GM19467 (cell line): Measurements from ENCODE around the gene ALB.

Source experiments
- ATAC-seq: cut with Tn5 transposase; IDR thresholded peaks from one replicate; pipeline ENCODE4 v1.9.1; 2021; ENCODE audit warnings: mild to moderate bottlenecking, moderate library complexity; ENCODE audit not compliant: unreplicated experiment

The ALB gene

DNA sequence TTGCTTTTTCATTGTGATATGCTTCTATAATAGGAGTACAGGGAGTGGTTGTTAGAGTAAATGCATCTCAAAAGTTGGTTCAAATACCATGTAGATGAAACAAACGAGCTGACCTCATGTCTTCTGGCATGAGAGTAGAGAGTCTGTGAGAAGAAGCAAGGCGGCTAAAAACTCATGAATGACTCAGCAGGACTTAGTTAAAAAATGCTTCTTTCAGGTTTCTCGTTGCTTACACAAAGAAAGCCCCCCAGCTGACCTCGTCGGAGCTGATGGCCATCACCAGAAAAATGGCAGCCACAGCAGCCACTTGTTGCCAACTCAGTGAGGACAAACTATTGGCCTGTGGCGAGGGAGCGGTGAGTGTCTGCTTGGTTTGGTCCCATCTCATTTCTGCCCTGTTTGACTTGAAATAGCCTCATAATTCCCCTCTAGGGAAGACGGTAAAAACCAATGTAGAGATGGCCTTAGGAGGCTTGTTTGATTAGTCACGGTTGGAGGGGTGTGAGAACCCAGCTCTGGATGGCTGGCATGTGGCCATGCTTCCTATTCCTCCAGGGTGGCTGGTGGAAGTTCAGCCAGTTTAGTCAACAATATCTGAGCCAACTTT lies 46.4 kb downstream of the ALB start:
- no peak for ATAC-seq

DNA sequence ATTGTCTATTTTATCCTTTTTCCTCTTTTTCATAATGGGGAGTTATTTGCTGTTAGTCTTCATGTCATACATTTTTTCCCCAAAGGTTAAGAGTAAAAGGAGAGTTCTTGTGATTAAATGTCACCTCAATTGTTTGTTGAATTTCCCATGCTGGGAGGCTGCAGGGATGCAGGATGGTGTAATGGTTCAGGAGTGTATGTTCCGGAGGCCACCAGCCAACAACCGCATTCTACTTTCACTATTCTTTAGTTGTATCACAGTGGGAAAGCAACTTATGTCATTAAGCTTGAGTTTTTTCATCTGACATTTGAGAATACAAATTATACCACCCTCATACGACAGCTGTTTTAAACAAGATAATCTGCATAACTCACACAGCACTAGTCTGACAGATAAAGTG lies 47.3 kb downstream of the ALB start:
- no peak for ATAC-seq

DNA sequence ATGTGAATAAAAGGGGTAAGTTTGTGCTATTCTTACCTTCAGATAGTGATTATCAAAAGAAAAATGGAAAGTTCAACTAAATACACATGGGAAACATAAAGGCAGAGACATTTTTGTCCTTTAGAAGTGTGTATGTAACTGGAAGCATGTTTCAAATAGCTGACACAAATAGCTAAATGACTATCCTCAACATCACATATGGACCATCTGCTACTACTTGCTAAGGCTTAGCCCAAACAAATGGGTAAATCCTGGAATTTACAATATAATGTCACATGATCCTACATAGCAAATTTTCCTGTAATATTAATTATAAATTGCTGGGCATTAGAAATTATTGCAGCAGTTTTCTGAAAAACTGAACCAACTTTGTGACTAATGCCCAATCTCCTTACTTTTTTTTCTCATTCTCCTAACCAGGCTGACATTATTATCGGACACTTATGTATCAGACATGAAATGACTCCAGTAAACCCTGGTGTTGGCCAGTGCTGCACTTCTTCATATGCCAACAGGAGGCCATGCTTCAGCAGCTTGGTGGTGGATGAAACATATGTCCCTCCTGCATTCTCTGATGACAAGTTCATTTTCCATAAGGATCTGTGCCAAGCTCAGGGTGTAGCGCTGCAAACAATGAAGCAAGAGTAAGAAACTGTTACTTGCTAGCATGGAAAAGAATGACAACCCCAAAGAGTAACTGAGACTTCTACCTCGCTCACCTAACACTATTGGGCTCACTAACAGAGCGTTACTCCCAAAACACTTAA lies 48.1 kb downstream of the ALB start:
- no peak for ATAC-seq

DNA sequence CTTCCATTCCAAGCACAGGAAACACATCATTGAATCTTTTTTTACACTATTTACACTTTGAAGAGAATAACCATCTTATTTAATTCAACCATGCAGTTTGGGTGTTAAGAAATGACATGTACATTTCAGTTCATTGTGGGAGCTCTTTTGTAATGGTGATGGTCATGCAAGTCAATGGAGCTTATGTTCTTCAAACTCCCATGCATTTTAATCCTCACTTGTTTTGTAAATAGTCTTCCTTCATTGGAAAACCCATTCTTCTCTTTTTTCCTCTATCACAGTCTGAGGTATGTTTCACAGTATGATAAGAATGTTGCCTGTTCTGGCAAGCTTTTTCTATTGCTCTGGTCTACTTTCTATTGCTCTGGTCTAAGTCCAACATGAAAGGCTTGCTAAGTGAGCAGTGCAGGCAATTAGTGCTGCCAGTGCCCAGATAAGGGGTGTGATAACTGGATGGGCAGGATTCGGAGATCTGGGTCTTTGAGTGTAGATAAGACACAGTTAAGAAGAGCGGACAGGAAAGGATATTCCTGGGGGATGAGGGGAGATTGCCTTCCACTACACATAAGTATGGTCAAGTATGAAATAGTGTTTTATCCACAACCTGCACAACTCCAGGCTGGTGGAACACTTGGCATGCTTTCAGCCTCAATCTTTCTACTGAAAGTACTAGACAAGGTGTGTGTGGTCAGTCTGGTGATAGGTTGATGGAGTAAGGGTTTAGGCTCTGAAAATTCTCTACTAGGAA lies 49.0 kb downstream of the ALB start:
- ATAC-seq: no peak

DNA sequence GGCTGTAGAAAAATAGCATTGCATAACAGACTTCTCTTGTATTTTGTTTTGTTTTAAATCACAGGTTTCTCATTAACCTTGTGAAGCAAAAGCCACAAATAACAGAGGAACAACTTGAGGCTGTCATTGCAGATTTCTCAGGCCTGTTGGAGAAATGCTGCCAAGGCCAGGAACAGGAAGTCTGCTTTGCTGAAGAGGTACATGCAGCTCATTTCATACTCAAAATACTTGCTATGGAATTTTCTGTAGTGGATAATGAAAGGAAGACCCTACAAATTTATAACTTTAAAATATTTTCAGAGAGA lies 49.6 kb downstream of the ALB start:
- no peak for ATAC-seq

DNA sequence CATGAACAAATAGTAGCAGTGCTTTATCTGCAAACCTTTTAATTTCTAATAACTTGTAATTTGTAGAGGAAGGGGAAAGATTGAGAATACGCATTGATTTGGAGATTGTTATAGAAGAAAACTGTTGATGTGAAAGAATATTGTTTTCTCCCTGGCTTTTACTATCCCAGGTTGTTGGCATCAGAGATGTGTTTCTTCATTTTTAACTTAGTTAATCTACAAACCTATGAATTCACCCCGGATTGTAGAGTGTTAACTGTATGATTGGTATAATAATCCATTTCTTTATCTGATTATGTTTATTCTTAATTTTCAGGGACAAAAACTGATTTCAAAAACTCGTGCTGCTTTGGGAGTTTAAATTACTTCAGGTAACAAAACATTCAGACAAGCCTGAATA lies 50.8 kb downstream of the ALB start:
- no peak for ATAC-seq

DNA sequence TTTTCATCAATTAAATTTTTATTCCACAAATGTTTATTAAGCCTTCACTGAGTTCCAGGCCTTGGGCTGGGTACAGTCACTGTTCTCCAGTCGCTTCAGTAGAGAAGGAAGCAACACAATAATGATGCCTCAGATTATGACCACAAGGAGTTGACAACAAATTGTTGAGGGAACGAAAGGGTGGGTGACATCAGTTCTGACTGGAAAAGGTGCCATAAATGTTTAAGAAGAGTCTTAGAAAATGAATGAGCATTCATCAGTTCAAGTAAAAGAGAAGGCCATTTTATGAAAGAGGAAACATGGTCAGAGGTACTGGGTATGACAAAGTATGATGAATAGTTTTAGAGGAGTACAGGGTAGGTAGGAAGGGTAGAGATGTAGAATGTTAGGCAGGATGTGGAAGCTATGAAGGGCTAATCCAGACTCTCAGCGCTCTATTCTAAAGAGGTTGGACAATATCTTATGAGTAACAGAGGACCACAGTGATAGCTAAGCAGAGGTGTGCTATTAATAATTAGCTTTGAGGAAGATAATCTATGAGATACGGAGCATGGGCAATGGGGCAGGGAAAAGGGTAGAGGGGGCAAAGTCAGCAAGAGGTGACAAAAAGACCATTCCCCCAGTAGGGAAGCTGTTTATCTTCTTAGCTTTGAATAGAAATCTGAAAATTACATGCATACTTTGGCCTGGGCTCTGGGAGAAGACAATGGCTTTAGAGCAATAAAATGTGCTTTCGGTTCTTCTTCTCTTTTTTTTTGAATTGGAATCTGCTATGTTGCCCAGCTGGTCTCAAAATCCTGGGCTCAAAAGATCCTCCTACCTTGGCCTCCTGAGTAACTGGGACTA lies 52.3 kb downstream of the ALB start:
- no peak for ATAC-seq

DNA sequence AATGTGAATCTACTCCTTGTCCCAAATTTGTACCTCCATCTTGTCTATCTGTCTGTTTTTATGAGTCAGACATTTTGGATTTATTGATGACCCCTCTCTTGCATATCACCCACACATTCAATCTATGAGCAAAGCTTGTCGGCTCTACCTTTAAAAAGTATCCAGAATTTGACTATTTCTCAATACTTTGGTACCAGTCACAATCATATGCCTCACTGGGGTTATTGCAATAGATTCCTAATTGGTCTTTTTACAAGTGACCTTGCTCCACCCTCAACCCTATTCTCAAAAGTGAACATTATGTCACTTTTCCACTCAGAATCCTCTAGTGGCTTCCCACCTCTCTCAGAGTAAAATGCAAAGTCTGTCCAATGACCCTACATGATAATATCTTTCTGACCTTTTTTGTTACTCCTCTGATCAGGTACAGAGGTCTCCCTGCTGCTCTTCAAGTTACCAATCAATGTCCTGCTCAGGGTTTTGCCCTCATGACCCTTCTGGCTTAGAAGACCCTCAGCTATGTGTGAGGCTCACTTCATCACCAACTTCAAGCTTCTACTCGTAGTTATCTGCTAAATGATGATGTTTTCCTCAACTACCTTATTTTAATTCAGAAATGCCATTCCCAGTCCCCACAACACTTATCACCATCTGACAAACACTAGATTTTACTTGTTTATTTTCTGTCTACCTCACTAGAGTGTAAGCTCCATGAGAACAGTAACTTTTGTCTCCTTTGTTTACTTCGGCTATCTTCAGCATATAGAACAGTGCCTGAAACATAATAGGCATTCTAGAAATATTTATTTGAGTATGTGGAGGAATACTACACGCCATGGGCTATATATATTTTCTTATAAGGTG lies 54.3 kb downstream of the ALB start:
- ATAC-seq: no peak

DNA sequence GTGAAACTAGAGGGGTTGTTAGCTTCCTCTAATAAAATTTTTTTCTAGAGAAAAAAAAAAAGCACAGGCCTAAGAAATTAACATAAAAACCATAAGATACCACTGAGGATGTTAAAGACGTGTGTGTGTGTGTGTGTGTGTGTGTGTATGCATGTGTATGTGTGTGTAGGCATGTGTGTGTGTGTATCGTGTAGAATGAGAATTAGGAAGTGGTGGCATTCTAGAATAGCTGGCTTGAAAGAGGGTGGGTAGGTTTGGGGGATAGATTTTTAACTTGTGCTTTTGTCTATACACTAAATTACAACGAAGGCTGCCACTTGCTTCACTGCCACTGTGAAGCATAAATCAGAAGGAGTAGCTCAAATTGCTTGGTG lies 54.9 kb downstream of the ALB start:
- ATAC-seq: no peak

DNA sequence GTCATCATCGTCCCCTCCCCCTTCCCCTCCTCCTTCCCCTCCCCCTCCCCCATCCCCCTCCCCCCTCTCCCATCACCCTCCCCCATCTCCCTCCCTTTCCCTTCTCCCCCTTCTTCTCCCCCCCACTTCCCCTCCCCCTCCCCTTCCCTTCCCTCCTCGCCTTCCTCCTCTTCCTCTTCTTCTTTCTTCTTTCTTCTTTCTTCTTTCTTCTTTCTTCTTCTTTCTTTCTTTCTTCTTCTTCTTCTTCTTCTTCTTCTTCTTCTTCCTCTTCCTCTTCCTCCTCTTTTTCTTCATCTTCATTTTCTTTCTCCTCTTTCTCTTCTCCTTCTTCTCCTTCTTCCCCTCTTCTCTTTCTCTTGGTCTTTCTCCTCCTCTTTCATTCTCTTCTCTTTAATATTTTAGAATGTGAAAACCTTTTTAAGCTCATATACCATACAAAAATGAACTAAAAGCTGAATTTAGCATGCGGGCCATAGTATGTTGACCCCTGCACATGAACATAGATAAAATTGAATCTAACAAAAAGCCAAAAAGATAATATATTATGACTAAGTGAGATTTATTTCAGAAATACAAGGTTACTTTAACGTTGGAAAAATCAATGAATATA lies 56.9 kb downstream of the ALB start:
- no peak for ATAC-seq

DNA sequence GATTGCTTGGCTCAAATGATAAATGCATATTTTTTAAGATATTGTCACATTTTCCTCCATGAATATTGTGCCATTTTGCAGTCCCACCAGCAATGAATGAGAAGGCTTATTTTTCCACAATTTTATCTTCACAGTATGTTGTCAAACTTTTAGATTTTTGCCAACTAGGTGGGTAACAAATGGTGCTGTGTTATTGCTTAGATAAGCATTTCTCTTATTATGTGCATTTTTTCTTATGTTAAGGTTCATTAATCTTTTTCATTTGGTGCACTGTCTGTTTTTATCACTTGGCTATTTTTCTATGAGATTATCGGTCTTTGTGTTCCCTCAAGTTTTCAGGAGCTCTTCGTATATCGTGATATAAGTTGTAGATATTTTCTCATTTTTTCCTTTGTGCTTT lies 64.1 kb downstream of the ALB start:
- ATAC-seq: no peak

DNA sequence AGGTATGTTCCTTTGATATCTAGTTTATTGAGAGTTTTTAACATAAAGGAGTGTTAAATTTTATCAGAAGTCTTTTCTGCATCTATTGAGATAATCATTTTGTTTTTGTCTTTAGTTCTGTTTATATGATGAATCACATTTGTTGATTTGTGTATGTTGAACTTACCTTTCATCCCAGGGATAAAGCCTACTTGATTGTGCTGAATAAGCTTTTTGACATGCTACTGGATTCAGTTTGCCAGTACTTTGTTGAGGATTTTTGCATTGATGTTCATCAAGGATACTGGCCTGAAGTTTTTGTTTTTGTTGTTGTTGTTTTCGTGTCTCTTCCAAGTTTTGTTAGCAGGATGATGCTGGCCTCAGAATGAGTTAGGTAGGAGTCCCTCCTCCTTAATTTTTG lies 66.6 kb downstream of the ALB start:
- no peak for ATAC-seq
